ENCODE measurements around the gene NDST4. TPM values are rescaled to one million over a fixed set of nuclear protein-coding genes. Genes with fewer than 3 reads are reported as not detected.

The NDST4 gene
- polyA plus RNA-seq, 2 of the 4 experiments (the other 2 are of a cell fraction), result 0.04 TPM; not detected in 1

DNA sequence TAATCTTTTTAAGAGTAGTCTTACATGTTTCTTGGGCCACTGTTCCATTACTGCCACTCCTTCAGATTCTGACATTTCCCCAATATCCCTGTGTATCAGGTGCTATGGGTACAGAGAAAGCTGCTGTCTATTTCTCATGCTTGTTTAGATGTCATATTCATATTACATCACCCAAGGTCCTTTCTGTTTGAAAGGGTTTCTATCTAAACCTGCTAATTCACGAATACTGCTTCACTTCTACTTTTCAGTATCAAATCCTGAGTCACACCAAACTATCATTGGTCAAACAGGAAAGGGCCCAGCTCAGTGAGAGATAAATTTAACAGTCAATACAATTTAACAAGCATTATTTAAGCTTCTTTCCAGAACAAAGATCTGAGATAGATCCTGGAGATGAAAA, 273.4 kb downstream of the NDST4 start:
- FAIRE-seq, result no peak
- ATAC-seq, result no peak

DNA sequence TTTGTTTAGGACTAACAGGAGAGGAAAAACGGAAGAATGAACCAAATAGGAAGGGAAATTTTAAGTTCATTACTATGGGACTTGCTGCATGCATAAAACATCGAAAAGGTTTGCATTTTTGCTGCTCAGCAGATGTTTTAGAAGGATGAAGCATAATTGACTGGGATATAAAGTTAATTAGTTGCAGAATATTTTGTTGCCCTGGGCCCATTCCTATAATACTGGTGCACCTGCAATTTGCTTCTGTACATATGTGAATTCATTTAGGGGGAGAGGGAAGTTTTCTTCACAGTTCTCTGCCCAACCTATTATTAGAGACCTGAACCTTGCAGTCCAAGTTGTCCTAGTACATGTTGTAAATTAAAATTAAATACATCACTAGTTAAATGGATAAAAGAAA, 282.8 kb downstream of the NDST4 start:
- Histone ChIP-seq H3K9me3 (no peaks in the 10 kb centered on the region), H3K4me2 (no peak overlapping the region), H3K4me1 (no peaks in the 10 kb centered on the region), H3K27ac (no peak overlapping the region), H3K4me3 (no peak overlapping the region)
- POLR2A ChIA-PET, result no interaction called here
- CTCF ChIA-PET, result no interaction called here
- TF ChIP-seq RCOR1 (IDR thresholded peaks at IDR 0.05; ENCODE audit: low read depth, low read length) (no peak), HOXA7 (CRISPR knock-in tag; IDR thresholded peaks at IDR 0.05) (no peak), ESRRA (IDR thresholded peaks at IDR 0.05; ENCODE audit: borderline replicate concordance, low read length) (no peak)
- WGBS (ENCODE audit: missing lambda C conversion rate), result 25% methylated on average over 2 of the region's 2 CpGs
- FAIRE-seq (no peak), DNase-seq (ENCODE audit: low read depth in 1 of 2, low spot score in 1 of 2) (no peak), ATAC-seq (no peak)

More for the DNA sequence above, 273.4 kb downstream of the NDST4 start:
- POLR2A ChIA-PET, result no interaction called here
- no peak overlapping the region for H3K4me3 ChIP-seq
- no peaks in the 10 kb centered on the region for H3K4me1 ChIP-seq
- CTCF ChIA-PET, result no interaction called here
- H3K27ac ChIP-seq, result no peak overlapping the region
- WGBS (ENCODE audit: missing lambda C conversion rate), result 0% methylated on average over 1 of the region's 1 CpG
- DNase-seq (ENCODE audit: low read depth in 1 of 2, low spot score in 1 of 2), result no peak
- H3K9me3 ChIP-seq, result no peaks in the 10 kb centered on the region
- H3K4me2 ChIP-seq, result no peak overlapping the region
- no peak for TF ChIP-seq HOXB5 (CRISPR knock-in tag; IDR thresholded peaks at IDR 0.05)
- TF ChIP-seq FOSB (CRISPR knock-in tag; IDR thresholded peaks at IDR 0.05), result no peak
- no peak for TF ChIP-seq BHLHE40 (IDR thresholded peaks at IDR 0.05; ENCODE audit: low read depth, low read length)
- TF ChIP-seq, protein P1, sequence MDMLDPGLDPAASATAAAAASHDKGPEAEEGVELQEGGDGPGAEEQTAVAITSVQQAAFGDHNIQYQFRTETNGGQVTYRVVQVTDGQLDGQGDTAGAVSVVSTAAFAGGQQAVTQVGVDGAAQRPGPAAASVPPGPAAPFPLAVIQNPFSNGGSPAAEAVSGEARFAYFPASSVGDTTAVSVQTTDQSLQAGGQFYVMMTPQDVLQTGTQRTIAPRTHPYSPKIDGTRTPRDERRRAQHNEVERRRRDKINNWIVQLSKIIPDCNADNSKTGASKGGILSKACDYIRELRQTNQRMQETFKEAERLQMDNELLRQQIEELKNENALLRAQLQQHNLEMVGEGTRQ (IDR thresholded peaks at IDR 0.05), result no peak
- TF ChIP-seq POLR2AphosphoS2 (conservative IDR thresholded peaks at IDR 0.05; ENCODE audit: low read length), result no peak
- TF ChIP-seq FOSL2 (IDR thresholded peaks at IDR 0.05), result no peak
- TF ChIP-seq FOSL2 (CRISPR knock-in tag; IDR thresholded peaks at IDR 0.05), result no peak
- no peak for TF ChIP-seq CHD2 (IDR thresholded peaks at IDR 0.05; ENCODE audit: low read length, partially characterized antibody)
- no peak for TF ChIP-seq KDM5A (IDR thresholded peaks at IDR 0.05)
- TF ChIP-seq, protein P2, sequence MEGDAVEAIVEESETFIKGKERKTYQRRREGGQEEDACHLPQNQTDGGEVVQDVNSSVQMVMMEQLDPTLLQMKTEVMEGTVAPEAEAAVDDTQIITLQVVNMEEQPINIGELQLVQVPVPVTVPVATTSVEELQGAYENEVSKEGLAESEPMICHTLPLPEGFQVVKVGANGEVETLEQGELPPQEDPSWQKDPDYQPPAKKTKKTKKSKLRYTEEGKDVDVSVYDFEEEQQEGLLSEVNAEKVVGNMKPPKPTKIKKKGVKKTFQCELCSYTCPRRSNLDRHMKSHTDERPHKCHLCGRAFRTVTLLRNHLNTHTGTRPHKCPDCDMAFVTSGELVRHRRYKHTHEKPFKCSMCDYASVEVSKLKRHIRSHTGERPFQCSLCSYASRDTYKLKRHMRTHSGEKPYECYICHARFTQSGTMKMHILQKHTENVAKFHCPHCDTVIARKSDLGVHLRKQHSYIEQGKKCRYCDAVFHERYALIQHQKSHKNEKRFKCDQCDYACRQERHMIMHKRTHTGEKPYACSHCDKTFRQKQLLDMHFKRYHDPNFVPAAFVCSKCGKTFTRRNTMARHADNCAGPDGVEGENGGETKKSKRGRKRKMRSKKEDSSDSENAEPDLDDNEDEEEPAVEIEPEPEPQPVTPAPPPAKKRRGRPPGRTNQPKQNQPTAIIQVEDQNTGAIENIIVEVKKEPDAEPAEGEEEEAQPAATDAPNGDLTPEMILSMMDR (IDR thresholded peaks at IDR 0.05), result no peak
- no peak for TF ChIP-seq HEYL (CRISPR knock-in tag; IDR thresholded peaks at IDR 0.05)
- no peak for TF ChIP-seq FOXS1 (CRISPR knock-in tag; IDR thresholded peaks at IDR 0.05)

DNA sequence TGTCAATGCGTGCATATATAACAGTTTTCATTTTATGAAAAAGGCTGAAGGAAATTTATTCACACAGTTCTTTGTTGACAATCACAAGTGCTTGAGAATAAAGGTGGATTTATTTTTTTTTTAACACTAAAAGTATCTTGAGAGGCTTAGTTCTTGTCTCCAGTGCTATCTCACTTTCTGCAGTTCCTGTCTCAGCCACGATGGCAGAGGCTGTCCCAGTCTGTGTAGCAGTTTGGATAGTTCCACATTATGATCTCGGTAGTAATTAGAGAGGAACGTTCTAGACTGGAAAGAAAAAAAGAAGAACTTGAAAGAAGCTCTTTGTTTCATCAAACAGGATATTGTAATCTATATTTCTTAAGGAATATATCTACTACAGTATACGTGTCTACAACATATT, 285.8 kb downstream of the NDST4 start:
- TF ChIP-seq SMC3 (IDR thresholded peaks at IDR 0.05), result no peak
- TF ChIP-seq CHD4 (IDR thresholded peaks at IDR 0.05; ENCODE audit: borderline replicate concordance), result no peak
- no peak for TF ChIP-seq MYC (IDR thresholded peaks at IDR 0.05; ENCODE audit: borderline replicate concordance, low read length)
- no peak for TF ChIP-seq RNF2 (IDR thresholded peaks at IDR 0.05; ENCODE audit: borderline replicate concordance, low read depth)
- TF ChIP-seq, protein P3, sequence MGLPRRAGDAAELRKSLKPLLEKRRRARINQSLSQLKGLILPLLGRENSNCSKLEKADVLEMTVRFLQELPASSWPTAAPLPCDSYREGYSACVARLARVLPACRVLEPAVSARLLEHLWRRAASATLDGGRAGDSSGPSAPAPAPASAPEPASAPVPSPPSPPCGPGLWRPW (IDR thresholded peaks at IDR 0.05), result no peak
- TF ChIP-seq RCOR1 (IDR thresholded peaks at IDR 0.05; ENCODE audit: low read depth, low read length), result no peak
- no peak for TF ChIP-seq KDM1A (IDR thresholded peaks at IDR 0.05; ENCODE audit: low read depth)
- TF ChIP-seq POLR2A (IDR thresholded peaks at IDR 0.05; ENCODE audit: low read length), result no peak
- TF ChIP-seq, protein P4, sequence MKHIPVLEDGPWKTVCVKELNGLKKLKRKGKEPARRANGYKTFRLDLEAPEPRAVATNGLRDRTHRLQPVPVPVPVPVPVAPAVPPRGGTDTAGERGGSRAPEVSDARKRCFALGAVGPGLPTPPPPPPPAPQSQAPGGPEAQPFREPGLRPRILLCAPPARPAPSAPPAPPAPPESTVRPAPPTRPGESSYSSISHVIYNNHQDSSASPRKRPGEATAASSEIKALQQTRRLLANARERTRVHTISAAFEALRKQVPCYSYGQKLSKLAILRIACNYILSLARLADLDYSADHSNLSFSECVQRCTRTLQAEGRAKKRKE (CRISPR knock-in tag; IDR thresholded peaks at IDR 0.05; ENCODE audit: low read depth), result no peak
- no peak for TF ChIP-seq EHMT2 (IDR thresholded peaks at IDR 0.05; ENCODE audit: low read depth)
- no peak for TF ChIP-seq FOSB (CRISPR knock-in tag; IDR thresholded peaks at IDR 0.05)
- TF ChIP-seq HOXB13 (CRISPR knock-in tag; IDR thresholded peaks at IDR 0.05; ENCODE audit: low read depth), result no peak
- no peak for TF ChIP-seq PHF8 (IDR thresholded peaks at IDR 0.05; ENCODE audit: borderline replicate concordance, low read depth)
- DNase-seq (ENCODE audit: low read depth in 1 of 2, low spot score in 1 of 2) (no peak), FAIRE-seq (no peak), ATAC-seq (no peak)
- WGBS (ENCODE audit: missing lambda C conversion rate), result 16% methylated on average over 5 of the region's 5 CpGs
- no peaks in the 10 kb centered on the region for H3K4me1 ChIP-seq
- CTCF ChIA-PET, result no interaction called here
- POLR2A ChIA-PET, result no interaction called here
- H3K4me3 ChIP-seq, result no peak overlapping the region
- no peaks in the 10 kb centered on the region for H3K9me3 ChIP-seq
- H3K4me2 ChIP-seq, result no peak overlapping the region
- no peak overlapping the region for H3K27ac ChIP-seq
